ENCODE measurements around the gene ZBTB20.

GRCh38 chr3:114508208-114508607 lies 638.9 kb downstream of the ZBTB20 start:
- TF ChIP-seq RFX5 (IDR thresholded peaks at IDR 0.05; ENCODE audit: low read depth, low read length) (no peak), FOS (IDR thresholded peaks at IDR 0.05; ENCODE audit: borderline replicate concordance, extremely low read depth, insufficient read length) (no peak), BHLHE40 (IDR thresholded peaks at IDR 0.05; ENCODE audit: borderline replicate concordance in 1 of 2, low read depth in 2 of 2, low read length in 1 of 2) (no peak), PAX8 (IDR thresholded peaks at IDR 0.05) (no peak), DPF2 (IDR thresholded peaks at IDR 0.05) (no peak), HDAC6 (IDR thresholded peaks at IDR 0.05; ENCODE audit: unreplicated experiment) (no peak), CTCF (IDR thresholded peaks at IDR 0.05 in 2 of 3, conservative IDR thresholded peaks at IDR 0.05 in 1 of 3; ENCODE audit: control insufficient read depth in 2 of 3, extremely low read depth in 1 of 3, insufficient read depth in 1 of 3, low read depth in 3 of 3, low read length in 3 of 3) (no peak), E2F8 (IDR thresholded peaks at IDR 0.05; ENCODE audit: low read depth, partially characterized antibody) (no peak), GABPA (IDR thresholded peaks at IDR 0.05; ENCODE audit: low read depth) (no peak), ATF7 (IDR thresholded peaks at IDR 0.05; ENCODE audit: low read depth) (no peak), SMAD1 (IDR thresholded peaks at IDR 0.05; ENCODE audit: low read depth, partially characterized antibody) (no peak)
